ENCODE data around the gene MACF1. TPM values are rescaled to one million over a fixed set of nuclear protein-coding genes. Genes with fewer than 3 reads are reported as not detected.
A peak's percentile ranks its signal among the peaks of the same experiment; 100 is the strongest.

Gene MACF1
- total and polyA plus RNA-seq, 2 donors from 2014 or later, result 65.7 to 387 TPM

DNA sequence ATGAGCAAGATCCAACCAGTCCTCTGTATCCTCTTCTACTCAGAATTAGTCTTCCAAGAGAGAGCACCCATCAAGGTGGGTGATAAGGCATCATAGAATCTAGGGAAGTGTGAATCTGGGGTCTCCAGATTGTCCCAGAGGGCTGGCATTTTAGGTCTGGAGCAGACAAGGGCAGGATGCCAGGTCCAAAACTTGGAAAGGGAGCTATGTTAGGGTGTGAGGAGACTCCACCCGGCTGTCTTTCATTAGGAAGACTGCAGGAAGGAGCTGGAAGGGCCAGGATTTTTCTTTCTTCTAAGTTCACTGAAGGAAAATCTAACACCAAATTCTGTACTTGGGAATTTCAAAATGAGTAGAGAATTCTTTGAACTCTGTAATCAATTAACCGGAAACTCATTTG is 200.9 kb downstream of the MACF1 start:
- intact Hi-C loops (cut with DNase I), result no loop called here
- Histone ChIP-seq H3K9me3 (ENCODE audit: control insufficient read depth in 2 of 3, insufficient read depth in 1 of 3, low read length in 3 of 3) (no peaks in the 10 kb centered on the region), H3K27ac (ENCODE audit: low read depth in 2 of 2, low read length in 2 of 2) (peak overlapping the region; percentile 18 to 42), H3K9ac (ENCODE audit: low read length in 3 of 3) (no peak overlapping the region), H3K36me3 (ENCODE audit: control insufficient read depth in 2 of 3, insufficient read depth in 3 of 3, low read length in 3 of 3) (no peaks in the 10 kb centered on the region), H3K4me3 (ENCODE audit: low read length in 3 of 3) (no peak overlapping the region), H3K4me1 (ENCODE audit: control insufficient read depth in 2 of 3, insufficient read depth in 2 of 3, low read depth in 1 of 3, low read length in 3 of 3) (peaks cover 11 to 42% (median 31%) of the 10 kb centered on the region in 3 donors), H3K27me3 (ENCODE audit: control insufficient read depth, insufficient read depth, low read length) (no peaks in the 10 kb centered on the region)
- no peak for DNase-seq
- TF ChIP-seq, protein P1, sequence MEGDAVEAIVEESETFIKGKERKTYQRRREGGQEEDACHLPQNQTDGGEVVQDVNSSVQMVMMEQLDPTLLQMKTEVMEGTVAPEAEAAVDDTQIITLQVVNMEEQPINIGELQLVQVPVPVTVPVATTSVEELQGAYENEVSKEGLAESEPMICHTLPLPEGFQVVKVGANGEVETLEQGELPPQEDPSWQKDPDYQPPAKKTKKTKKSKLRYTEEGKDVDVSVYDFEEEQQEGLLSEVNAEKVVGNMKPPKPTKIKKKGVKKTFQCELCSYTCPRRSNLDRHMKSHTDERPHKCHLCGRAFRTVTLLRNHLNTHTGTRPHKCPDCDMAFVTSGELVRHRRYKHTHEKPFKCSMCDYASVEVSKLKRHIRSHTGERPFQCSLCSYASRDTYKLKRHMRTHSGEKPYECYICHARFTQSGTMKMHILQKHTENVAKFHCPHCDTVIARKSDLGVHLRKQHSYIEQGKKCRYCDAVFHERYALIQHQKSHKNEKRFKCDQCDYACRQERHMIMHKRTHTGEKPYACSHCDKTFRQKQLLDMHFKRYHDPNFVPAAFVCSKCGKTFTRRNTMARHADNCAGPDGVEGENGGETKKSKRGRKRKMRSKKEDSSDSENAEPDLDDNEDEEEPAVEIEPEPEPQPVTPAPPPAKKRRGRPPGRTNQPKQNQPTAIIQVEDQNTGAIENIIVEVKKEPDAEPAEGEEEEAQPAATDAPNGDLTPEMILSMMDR (IDR thresholded peaks at IDR 0.05; ENCODE audit: borderline replicate concordance, extremely low read depth, insufficient read depth), result no peak
- FAIRE-seq, result no peak

DNA sequence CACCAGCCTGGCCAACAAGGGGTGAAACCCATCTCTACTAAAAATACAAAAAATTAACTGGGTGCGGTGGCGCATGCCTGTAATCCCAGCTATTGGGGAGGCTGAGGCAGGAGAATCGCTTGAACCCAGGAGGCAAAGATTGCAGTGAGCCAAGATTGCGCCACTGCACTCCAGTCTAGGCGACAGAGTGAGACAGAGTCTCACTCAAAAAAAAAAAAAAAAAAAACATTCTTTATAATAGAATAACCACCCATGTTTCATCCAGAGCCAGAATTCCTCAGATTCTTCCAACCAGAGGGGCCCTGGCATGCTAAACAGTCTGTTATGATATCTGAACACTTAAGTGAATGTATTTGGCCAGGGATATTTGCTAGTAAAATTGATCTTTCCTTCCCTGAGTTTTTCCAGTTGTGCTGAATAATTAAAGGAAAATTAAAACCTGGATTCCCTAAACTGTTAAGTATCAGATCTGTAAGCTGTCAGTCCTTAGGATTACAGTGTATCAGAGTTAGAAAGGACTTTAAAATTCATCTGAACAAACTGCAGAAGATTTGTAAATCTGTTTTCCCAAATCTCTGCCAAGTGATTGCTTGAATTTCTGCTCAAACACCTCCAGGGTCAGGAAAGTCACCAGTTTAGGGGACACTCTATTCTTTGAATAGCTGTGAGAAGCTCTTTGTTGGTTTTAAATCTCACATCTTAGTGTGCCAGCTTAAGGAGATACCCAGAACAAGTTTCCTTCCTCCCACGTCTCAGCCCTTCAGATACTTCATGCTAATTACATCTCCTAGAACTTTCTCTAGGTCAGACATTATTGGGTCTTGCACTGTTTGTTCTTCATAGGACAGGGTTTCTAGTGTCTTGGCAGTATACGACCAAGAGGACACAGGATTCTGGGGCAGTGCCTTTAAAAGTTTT is 202.3 kb downstream of the MACF1 start:
- no peak for FAIRE-seq

DNA sequence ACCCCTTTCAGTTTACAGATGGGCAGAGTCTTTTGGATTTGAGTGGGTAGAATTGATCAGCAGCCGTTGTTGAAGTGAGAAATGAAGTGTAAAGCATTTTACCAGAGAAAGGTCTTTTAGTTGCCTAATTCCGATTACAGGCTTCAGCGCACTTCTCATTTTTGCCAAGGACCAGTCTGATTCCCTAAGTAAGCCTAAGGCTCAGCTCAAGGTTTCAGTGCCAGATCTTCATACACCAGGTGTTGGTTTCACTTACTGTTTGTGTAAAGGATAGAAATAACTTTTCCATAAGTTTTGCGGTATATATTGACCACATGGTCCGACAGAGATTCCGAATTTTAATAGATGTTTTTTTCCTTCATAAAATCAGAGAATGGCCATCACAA is 203.0 kb downstream of the MACF1 start:
- Histone ChIP-seq H3K4me3 (ENCODE audit: low read length in 3 of 3) (peak overlapping the region in 2 of 3 donors; percentile 67 to 72), H3K9ac (ENCODE audit: low read length in 3 of 3) (peak overlapping the region in 2 of 3 donors; percentile 12 to 81), H3K36me3 (ENCODE audit: control insufficient read depth in 2 of 3, insufficient read depth in 3 of 3, low read length in 3 of 3) (peaks cover 0 to 2% (median 0%) of the 10 kb centered on the region in 3 donors), H3K27ac (ENCODE audit: low read depth in 2 of 2, low read length in 2 of 2) (peak overlapping the region; percentile 94 to 99), H3K27me3 (ENCODE audit: control insufficient read depth, insufficient read depth, low read length) (no peaks in the 10 kb centered on the region), H3K9me3 (ENCODE audit: control insufficient read depth in 2 of 3, insufficient read depth in 1 of 3, low read length in 3 of 3) (no peaks in the 10 kb centered on the region), H3K4me1 (ENCODE audit: control insufficient read depth in 2 of 3, insufficient read depth in 2 of 3, low read depth in 1 of 3, low read length in 3 of 3) (peaks cover 15 to 60% (median 49%) of the 10 kb centered on the region in 3 donors)
- TF ChIP-seq, protein P1 (IDR thresholded peaks at IDR 0.05; ENCODE audit: borderline replicate concordance, extremely low read depth, insufficient read depth), result no peak
- FAIRE-seq (no peak), DNase-seq (peak in 2 of 5 donors; percentile 37 to 54)
- intact Hi-C loops (cut with DNase I), result no loop called here

More for the DNA sequence above, 202.3 kb downstream of the MACF1 start:
- peak in 2 of 5 donors; percentile 38 to 49 for DNase-seq
- H3K9me3 ChIP-seq (ENCODE audit: control insufficient read depth in 2 of 3, insufficient read depth in 1 of 3, low read length in 3 of 3), result no peaks in the 10 kb centered on the region
- intact Hi-C loops (cut with DNase I), result no loop called here
- H3K36me3 ChIP-seq (ENCODE audit: control insufficient read depth in 2 of 3, insufficient read depth in 3 of 3, low read length in 3 of 3), result peaks cover 0 to 2% (median 0%) of the 10 kb centered on the region in 3 donors
- TF ChIP-seq, protein P1 (IDR thresholded peaks at IDR 0.05; ENCODE audit: borderline replicate concordance, extremely low read depth, insufficient read depth), result no peak
- peak overlapping the region; percentile 94 to 99 for H3K27ac ChIP-seq (ENCODE audit: low read depth in 2 of 2, low read length in 2 of 2)
- H3K4me1 ChIP-seq (ENCODE audit: control insufficient read depth in 2 of 3, insufficient read depth in 2 of 3, low read depth in 1 of 3, low read length in 3 of 3), result peaks cover 15 to 54% (median 45%) of the 10 kb centered on the region in 3 donors
- peak overlapping the region in 1 of 3 donors; percentile 12 for H3K4me3 ChIP-seq (ENCODE audit: low read length in 3 of 3)
- peak overlapping the region in 2 of 3 donors; percentile 39 to 81 for H3K9ac ChIP-seq (ENCODE audit: low read length in 3 of 3)
- H3K27me3 ChIP-seq (ENCODE audit: control insufficient read depth, insufficient read depth, low read length), result no peaks in the 10 kb centered on the region

Data from kidney (tissue), 14 donors.